ENCODE measurements around the gene NTM.

Gene NTM

GRCh38 chr11:131884461-131885073, 514.2 kb downstream of the NTM start:
- no peak for DNase-seq

DNA sequence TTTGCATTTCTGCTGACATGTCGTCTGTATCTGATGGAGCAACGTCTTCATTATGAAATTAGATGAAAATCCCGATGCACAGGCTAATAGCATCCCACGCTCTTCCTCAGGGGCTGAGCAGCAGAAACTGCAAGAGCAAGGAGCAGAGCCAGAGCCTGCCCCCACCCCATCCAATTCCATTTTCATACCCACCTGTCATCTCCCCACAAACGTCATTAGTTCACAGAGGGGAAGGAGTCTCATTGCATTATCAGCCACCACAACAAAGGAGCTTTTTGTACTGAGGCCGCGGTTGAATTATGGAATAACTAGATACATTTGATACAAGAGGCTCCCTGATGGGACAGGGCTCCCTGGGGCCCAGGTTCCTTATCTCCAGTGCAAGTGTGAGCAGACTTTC, 515.0 kb downstream of the NTM start:
- no peak for DNase-seq

DNA sequence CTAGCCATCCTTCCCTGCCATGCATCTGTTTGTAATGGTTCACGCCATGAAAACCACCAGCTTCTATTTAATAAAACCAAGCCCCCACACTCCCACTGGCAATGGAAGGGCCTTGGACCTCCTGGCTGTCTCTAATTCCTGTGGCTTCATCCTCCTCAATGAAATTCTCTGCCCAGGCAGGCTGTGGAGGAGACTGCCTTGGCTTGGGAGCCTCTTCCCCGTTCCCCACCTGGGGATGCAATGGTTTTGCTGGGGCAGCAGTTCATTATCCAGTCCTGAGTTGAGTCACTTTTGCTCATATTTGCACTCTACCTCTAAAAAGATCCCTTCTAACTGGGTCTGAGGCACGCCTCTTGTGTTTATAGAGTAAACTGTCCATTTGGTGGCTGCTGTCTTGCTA, 515.8 kb downstream of the NTM start:
- DNase-seq, result no peak

DNA sequence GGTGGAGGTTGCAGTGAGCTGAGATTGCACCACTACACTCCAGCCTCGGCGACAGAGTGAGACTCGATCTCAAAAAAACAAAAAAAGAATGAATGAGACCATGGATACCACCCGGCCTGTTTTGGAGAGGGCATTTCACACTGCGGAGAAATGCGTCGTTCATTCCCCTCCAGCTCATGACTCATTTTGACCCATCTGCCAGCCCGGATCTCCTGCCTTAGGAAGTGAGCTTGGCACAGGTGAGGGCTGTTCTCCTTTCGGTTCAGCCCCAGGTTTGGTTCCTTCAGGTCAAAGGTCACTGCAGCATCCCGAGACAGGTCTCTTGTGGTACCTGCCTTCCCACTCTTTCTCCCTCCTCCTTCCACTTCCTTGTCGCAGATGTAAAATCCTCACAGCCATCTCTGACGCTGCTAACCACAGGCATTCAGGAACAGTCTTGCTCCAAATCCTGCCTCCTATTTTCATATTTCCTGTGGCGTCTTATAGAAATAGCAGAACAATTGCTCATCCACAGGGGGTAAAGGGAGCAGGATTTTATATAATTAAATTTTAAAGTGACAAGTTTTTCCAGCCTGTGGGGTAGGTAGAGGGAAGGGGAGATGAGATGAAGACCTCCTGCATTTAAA, 517.9 kb downstream of the NTM start:
- no peak for DNase-seq

- no peak for DNase-seq
Observed at GRCh38 chr11:131889146-131889577, 518.7 kb downstream of the NTM start.

- no peak for DNase-seq
Observed at GRCh38 chr11:131889760-131890581, 519.6 kb downstream of the NTM start.

DNA sequence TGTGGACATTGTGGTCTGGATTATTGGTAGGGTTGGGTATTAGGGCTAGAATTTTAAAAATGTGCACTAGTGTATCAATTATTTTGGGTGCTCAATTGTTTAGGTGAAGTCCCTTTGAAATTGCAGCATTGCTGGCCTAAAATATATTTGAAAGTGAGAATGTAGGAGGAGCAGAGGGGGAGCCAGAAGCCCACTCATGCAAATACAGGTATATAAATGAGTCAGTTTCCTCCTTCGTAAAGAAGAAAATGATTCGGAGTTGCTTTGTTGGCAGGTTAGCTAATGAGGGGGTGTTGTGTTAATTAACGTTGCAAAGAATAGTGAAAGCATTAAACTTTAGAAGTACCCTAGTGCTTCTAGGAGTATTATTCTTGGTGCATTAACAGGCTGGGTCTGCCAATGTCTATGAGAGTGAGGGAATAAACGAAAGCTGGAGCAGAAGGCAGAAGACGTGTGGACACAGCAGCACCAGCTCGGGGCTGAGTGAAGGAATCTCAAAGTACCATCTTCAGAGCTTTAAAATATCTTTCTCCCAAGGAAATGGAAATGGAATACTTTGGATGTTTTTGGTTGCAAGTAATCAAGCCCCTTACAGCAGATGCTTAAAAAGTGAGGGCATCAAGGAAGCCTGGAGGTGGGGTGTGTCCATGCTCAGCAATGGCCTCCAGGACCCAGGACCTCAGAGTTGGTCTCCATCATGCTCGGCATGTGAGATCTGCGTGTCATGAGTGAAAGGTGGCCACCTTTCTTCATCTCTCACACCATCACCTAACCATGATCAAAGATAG, 522.9 kb downstream of the NTM start:
- DNase-seq, result no peak

- no peak for DNase-seq
Observed at GRCh38 chr11:131893988-131894387, 523.6 kb downstream of the NTM start.

DNA sequence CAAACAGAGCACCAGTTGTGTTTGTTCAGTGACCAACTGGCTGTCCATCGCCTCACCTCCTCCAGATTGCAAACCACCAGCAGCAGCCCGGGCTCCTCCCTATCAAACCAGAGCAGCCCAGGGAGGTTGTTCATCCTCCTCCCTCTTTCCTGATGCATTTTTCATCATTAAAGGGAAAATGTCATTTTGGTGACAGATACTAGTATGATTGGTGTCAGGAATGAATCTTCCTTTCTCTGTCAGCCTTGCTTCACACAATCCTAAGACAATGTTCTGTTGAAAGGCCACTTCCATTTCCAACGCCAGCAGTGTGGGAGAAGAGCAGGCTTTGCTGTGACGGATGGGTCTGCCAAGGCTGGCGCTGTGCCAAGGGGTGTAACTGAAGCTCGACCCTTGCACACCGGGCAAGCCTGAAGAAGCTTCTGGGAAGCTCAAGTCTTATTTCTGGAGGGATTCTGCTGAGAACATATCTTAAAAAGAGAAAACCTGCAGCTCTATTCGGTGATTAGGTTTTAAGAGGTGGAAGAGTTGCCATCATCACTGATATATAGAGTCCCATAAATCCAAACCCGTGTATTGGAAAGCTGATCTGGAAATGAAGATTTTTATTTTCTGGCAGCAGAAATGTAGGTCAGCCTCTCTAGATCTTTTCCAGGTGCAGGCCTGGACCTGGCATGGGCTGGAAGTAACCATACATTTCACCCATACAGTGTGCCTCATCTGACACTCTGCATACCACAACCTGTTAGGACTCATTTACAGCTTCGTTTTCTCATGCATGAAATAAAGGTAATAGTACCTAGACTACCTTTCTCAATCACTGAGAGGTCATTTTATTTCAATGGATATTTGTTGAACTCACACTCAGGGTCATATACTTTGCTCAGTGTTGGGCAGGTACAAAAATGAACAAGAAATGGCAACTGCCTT, 524.5 kb downstream of the NTM start:
- DNase-seq, result no peak

- DNase-seq, result no peak
Observed at GRCh38 chr11:131895865-131896264, 525.5 kb downstream of the NTM start.

DNA sequence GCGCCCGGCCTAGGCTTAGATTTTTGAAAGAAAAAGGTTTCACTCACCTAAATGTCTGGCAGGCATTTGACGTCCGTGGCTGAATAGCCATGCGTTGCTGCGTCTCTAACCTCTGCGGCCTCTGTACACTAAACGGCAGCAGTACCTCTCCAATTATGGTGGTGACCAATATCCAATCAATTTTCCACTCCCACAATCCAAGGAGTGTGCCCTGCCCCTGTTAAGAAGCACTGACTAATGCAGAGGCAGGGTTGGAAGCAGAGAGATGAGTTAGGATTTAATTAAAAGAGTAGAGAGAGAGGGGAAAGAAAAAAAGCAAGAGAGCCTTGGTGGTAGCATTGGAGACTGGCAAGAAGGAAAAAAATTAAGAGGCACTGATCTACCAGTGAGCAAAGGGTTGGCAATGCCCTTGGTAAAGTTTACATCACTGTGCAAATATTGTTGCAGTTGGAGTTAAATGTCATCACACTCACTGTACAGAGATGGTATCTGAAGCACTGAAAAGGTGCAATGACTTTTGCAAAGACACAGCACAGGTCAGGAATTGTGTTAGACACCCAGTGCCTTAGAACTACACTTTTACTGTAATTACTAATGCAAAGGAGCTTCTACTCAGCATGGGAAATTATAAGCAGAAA, 526.7 kb downstream of the NTM start:
- no peak for DNase-seq

DNA sequence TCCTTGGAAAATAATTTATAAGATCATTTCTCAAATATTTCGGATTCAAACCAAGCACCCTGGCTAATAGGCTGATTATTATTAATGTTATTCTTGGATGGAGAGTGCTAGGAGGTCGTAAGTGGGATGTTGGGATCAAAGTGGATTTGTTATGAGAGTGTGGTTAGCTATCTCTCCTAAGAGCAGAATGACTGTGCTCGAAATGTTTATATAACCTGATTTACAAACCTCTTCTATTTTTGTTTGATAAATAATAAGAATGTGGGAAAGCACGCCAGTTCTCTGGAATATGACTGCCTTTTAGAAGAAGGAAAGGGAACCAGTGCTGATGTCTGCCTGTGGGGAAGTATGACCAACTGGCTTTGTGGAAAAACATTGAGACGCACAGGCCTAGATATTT, 527.5 kb downstream of the NTM start:
- DNase-seq, result no peak

- DNase-seq, result no peak
Observed at GRCh38 chr11:131898949-131899348, 528.5 kb downstream of the NTM start.

GRCh38 chr11:131899950-131900580, 529.6 kb downstream of the NTM start:
- DNase-seq, result no peak

DNA sequence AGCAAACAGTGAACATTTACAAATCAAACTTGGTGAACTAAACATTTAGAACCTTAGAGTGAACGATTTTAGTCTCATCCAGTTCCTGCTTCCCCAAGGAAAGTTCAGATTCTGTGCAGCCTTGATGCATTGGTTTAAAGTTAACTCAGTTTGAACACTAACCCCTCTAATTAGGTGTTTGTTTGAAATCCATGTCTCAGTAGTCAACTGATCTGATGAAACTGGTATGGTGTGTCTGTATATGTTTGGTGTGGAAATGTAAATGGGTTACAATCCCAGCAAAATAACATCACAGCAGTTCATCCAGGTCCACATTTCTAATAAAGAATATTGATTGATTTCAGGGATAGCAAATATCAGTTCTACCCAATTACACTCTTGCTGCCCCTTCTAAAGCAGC, 532.0 kb downstream of the NTM start:
- DNase-seq, result no peak

- DNase-seq, result no peak
Observed at GRCh38 chr11:131903074-131903473, 532.7 kb downstream of the NTM start.

- DNase-seq, result no peak
Observed at GRCh38 chr11:131904756-131905155, 534.3 kb downstream of the NTM start.

GRCh38 chr11:131906963-131907362, 536.5 kb downstream of the NTM start:
- DNase-seq, result no peak

- no peak for DNase-seq
Observed at GRCh38 chr11:131907371-131907770, 537.0 kb downstream of the NTM start.

- no peak for DNase-seq
Observed at GRCh38 chr11:131908316-131908715, 537.9 kb downstream of the NTM start.

Measured in KG1 (cell line).